K562 (cell line): ENCODE results near the gene TEX54. TPM values are rescaled to one million over a fixed set of nuclear protein-coding genes. Genes with fewer than 3 reads are reported as not detected.

Experiments
- CBX5 ChIP-seq: IDR thresholded peaks from 2 replicates; pipeline ENCODE4 v1.6.1; 2014; ENCODE audit warnings: low read depth, borderline replicate concordance
- EP300 ChIP-seq: IDR thresholded peaks from 2 replicates; pipeline ENCODE4 v1.6.1; 2012; ENCODE audit warnings: low read length, improper control_type of control experiment
- FOXA3 ChIP-seq, 2 experiments: fragments of 450-650 bp in 1 of 2; sonication (generic) in 1 of 2; formaldehyde crosslinking; IDR thresholded peaks in 1 of 2; conservative IDR thresholded peaks in 1 of 2; 2 replicates each; pipeline versions ENCODE4 v1.4.0 to v1.8.0; 2020 to 2022; ENCODE audit warnings: mild to moderate bottlenecking in 2 of 2, missing genetic modification reagents in 1 of 2
- GTF2E2 ChIP-seq: fragments of 200-800 bp; sonication (Bioruptor generic); IDR thresholded peaks from 2 replicates; pipeline ENCODE4 v1.6.1; 2016; ENCODE audit warnings: missing genetic modification characterization, missing compliant biosample characterization
- HSF4 ChIP-seq: fragments of 250-450 bp; sonication (Bioruptor Pico); IDR thresholded peaks from 2 replicates; pipeline ENCODE4 v2.1.2; 2022; ENCODE audit warnings: mild to moderate bottlenecking, moderate library complexity, borderline replicate concordance
- PTBP1 ChIP-seq: fragments of 200-400 bp; formaldehyde crosslinking; IDR thresholded peaks from 2 replicates; pipeline ENCODE4 v1.6.1; 2017; ENCODE audit warnings: low read depth, low read length
- RFX5 ChIP-seq: IDR thresholded peaks from 2 replicates; pipeline ENCODE4 v1.6.1; 2011; ENCODE audit warnings: low read depth, mild to moderate bottlenecking, improper control_type of control experiment, low read length
- TAF7 ChIP-seq: fragments of 450-650 bp; IDR thresholded peaks from 2 replicates; pipeline ENCODE4 v1.6.1; 2016; ENCODE audit warnings: missing genetic modification characterization, missing compliant biosample characterization
- U2AF2 ChIP-seq: fragments of 200-400 bp; formaldehyde crosslinking; optimal IDR thresholded peaks from 2 replicates; pipeline ENCODE3; 2017; ENCODE audit warnings: low read depth, mild to moderate bottlenecking, low read length
- ZC3H8 ChIP-seq: fragments of 450-650 bp; IDR thresholded peaks from 2 replicates; pipeline ENCODE4 v1.6.1; 2017
- ZFP36 ChIP-seq: fragments of 150-350 bp; IDR thresholded peaks from 2 replicates; pipeline ENCODE4 v1.6.1; 2018; ENCODE audit warnings: low read length, low read depth; ENCODE audit not compliant: partially characterized antibody
- ZFX ChIP-seq: sonication (generic); formaldehyde crosslinking; IDR thresholded peaks from 2 replicates; pipeline ENCODE4 v1.8.0; 2022; ENCODE audit warnings: mild to moderate bottlenecking, missing genetic modification reagents, moderate library complexity
- ZNF140 ChIP-seq: fragments of 250-450 bp; sonication (Bioruptor Pico); IDR thresholded peaks from 2 replicates; pipeline ENCODE4 v1.8.0; 2021; ENCODE audit warnings: moderate library complexity, mild to moderate bottlenecking, inconsistent platforms
- ZNF551 ChIP-seq: fragments of 250-450 bp; sonication (Bioruptor Pico); IDR thresholded peaks from 2 replicates; pipeline ENCODE4 v1.5.0; 2021; ENCODE audit warnings: mild to moderate bottlenecking, moderate library complexity
- ZNF766 ChIP-seq: fragments of 200-800 bp; sonication (Bioruptor generic); conservative IDR thresholded peaks from 2 replicates; pipeline ENCODE4 v1.6.1; 2016; ENCODE audit warnings: missing genetic modification characterization, missing compliant biosample characterization
- polyA plus RNA-seq, 8 experiments: library from polyadenylated mRNA; depleted of rRNA in 4 of 8; stranded (reverse) in 5 of 8; unstranded in 3 of 8; fragments of >200 nt; fragmentation: Nextera tagmentation in 2 of 8; fragmentation: Illumina TruSeq in 1 of 8; extraction: Ambion mirVana in 2 of 8; extraction: Trizol in 1 of 8; gene quantifications; 2 replicates each; pipeline versions ENCODE4 v1.2.1 to v1.2.3, GENCODE V29; 2011 to 2014; ENCODE audit warnings: inconsistent platforms in 1 of 8, missing spikeins in 1 of 8
- total RNA-seq, 7 experiments: library from RNA; depleted of rRNA in 6 of 7; stranded (reverse); fragments of >200 nt in 6 of 7; fragmentation: Illumina TruSeq in 2 of 7; extraction: Trizol in 2 of 7; gene quantifications; 2 replicates each; pipeline versions ENCODE4 v1.2.1 to v1.2.3, GENCODE V29; 2011 to 2021; ENCODE audit warnings: low replicate concordance in 1 of 7
- TF ChIP-seq, protein P1 (sequence below): fragments of 450-650 bp; formaldehyde crosslinking; IDR thresholded peaks from 2 replicates; pipeline ENCODE4 v1.4.0; 2020; ENCODE audit warnings: mild to moderate bottlenecking, moderate library complexity
- TF ChIP-seq, protein P2 (sequence below): fragments of 450-650 bp; formaldehyde crosslinking; IDR thresholded peaks from 2 replicates; pipeline ENCODE4 v1.4.0; 2020; ENCODE audit warnings: mild to moderate bottlenecking, moderate library complexity
- TF ChIP-seq, protein P3 (sequence below), 2 experiments: fragments of 450-650 bp in 1 of 2; sonication (generic) in 1 of 2; formaldehyde crosslinking in 1 of 2; IDR thresholded peaks in 1 of 2; conservative IDR thresholded peaks in 1 of 2; 2 replicates each; pipeline versions ENCODE4 v1.6.1 to v1.8.1; 2016 to 2023; ENCODE audit warnings: mild to moderate bottlenecking in 2 of 2, moderate library complexity in 2 of 2, inconsistent platforms in 1 of 2, missing genetic modification reagents in 1 of 2
- TF ChIP-seq, protein P4 (sequence below): fragments of 450-650 bp; formaldehyde crosslinking; IDR thresholded peaks from 2 replicates; pipeline ENCODE4 v1.4.0; 2022; ENCODE audit warnings: missing genetic modification characterization

Gene TEX54
- total and polyA plus RNA-seq, 9 of the 15 experiments (the other 6 are each of a cell fraction or from before 2014, with no cell fraction given), result not detected

DNA sequence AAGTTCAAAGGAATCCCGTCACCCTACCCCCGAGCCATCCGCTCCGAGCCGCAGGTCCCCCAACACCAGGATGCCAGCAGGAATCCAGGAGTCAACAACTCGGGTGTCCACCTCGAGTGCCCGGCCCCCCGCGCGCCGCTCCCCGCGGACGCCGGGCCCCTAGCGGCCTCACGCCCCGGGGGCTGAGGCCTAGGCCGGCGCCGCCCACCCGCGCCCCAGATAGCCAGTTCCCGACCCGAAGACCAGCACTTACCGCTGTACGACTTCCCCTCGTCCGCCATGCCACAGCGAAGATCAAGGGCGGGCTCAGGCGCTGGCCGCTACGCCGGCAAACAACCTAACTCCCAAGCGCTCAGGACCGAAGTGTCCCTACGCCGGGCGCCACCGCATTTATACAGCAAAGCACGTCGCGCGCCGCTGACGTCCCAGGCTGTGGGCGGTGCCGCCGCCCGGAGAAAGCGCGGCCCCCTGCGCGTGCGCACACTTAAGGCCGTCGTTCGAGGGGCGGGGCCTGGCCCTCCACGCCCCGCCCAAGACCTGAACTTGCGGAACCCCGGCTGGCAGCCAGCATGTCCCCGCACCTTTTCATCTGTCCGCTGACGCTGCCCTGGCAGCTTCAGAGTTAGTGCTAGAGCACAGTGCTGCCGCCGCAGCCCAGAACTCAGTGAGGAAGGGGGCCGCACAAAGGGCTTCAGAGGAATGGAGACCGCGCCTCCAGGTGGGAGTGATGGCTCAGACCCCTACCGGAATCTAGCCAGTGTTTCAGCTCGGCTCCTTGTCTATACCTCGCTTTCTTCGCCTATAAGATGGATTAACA is 27.4 kb downstream of the TEX54 start, which contains the start of gene NXF1 (continued):
- TF ChIP-seq GTF2E2 (tag) (peak; percentile 97; the same call in 1 of the 2 replicates), ZFX (CRISPR knock-in tag) (peak; percentile 98), ZC3H8 (no peak), EP300 (no peak; the same call in 1 of the 2 replicates), CBX5 (no peak), ZNF140 (CRISPR knock-in tag) (no peak), ZFP36 (no peak), TAF7 (tag) (peak; percentile 86), PTBP1 (no peak), U2AF2 (no peak), RFX5 (no peak), FOXA3 (CRISPR knock-in tag; conservative IDR thresholded peaks at IDR 0.05 in 1 of 2, IDR thresholded peaks at IDR 0.05 in 1 of 2) (no peak), ZNF551 (CRISPR knock-in tag) (no peak), ZNF766 (CRISPR knock-in tag) (0 out of 2 replicates have a peak, but pooled peaks have one; percentile 26), HSF4 (CRISPR knock-in tag) (no peak)
- TF ChIP-seq, protein P1, sequence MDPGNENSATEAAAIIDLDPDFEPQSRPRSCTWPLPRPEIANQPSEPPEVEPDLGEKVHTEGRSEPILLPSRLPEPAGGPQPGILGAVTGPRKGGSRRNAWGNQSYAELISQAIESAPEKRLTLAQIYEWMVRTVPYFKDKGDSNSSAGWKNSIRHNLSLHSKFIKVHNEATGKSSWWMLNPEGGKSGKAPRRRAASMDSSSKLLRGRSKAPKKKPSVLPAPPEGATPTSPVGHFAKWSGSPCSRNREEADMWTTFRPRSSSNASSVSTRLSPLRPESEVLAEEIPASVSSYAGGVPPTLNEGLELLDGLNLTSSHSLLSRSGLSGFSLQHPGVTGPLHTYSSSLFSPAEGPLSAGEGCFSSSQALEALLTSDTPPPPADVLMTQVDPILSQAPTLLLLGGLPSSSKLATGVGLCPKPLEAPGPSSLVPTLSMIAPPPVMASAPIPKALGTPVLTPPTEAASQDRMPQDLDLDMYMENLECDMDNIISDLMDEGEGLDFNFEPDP, result no peak
- TF ChIP-seq, protein P2, sequence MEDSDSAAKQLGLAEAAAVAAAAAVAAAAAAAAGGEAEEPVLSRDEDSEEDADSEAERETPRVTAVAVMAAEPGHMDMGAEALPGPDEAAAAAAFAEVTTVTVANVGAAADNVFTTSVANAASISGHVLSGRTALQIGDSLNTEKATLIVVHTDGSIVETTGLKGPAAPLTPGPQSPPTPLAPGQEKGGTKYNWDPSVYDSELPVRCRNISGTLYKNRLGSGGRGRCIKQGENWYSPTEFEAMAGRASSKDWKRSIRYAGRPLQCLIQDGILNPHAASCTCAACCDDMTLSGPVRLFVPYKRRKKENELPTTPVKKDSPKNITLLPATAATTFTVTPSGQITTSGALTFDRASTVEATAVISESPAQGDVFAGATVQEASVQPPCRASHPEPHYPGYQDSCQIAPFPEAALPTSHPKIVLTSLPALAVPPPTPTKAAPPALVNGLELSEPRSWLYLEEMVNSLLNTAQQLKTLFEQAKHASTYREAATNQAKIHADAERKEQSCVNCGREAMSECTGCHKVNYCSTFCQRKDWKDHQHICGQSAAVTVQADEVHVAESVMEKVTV (CRISPR knock-in tag), result no peak; the same call in 1 of the 2 replicates
- TF ChIP-seq, protein P3, sequence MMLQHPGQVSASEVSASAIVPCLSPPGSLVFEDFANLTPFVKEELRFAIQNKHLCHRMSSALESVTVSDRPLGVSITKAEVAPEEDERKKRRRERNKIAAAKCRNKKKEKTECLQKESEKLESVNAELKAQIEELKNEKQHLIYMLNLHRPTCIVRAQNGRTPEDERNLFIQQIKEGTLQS (IDR thresholded peaks at IDR 0.05), result no peak
- TF ChIP-seq, protein P3 (CRISPR knock-in tag; conservative IDR thresholded peaks at IDR 0.05), result peak; percentile 71; the same call in 1 of the 2 replicates
- TF ChIP-seq, protein P4, sequence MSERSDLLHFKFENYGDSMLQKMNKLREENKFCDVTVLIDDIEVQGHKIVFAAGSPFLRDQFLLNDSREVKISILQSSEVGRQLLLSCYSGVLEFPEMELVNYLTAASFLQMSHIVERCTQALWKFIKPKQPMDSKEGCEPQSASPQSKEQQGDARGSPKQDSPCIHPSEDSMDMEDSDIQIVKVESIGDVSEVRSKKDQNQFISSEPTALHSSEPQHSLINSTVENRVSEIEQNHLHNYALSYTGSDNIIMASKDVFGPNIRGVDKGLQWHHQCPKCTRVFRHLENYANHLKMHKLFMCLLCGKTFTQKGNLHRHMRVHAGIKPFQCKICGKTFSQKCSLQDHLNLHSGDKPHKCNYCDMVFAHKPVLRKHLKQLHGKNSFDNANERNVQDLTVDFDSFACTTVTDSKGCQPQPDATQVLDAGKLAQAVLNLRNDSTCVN (CRISPR knock-in tag), result no peak
